Left colon (tissue), 2 donors: ENCODE results near the gene HBE1. TPM values are rescaled to one million over a fixed set of nuclear protein-coding genes. Genes with fewer than 3 reads are reported as not detected.
"Not testable (repeated sequence)": the region's sequence is repeated elsewhere in the genome, so short reads cannot be mapped to it uniquely, and the experiment has no call there.

Experiments
- ATAC-seq: fragments of 200-7000 bp; cut with Tn5 transposase; one replicate; pipeline ENCODE4 v1.9.1; 2020; ENCODE audit warnings: mild to moderate bottlenecking, moderate library complexity
- DNase-seq, 2 donors: peaks; one replicate each; pipeline ENCODE4 v3.0.0-alpha.2; 2020
- intact Hi-C, 2 donors: fragments of 100-400 bp; cut with DNase I in 1 of 2; cut with micrococcal nuclease in 1 of 2; formaldehyde crosslinking; loops; one replicate each; pipeline versions ENCODE4 v1.11.2 to v1.14.0; 2022; cut with DNase I, micrococcal nuclease
- total RNA-seq, 2 donors: library from RNA; stranded (reverse); fragmentation: NEBNext Ultra II Directional; extraction: Animal tissue kit (Norgen Biotek cat#: 25700); gene quantifications; one replicate each; pipeline ENCODE4 v1.2.1, GENCODE V29; 2021
- donor health status: DM: no; HTN: no; CAD: no.
- donor health status: DM: yes; HTN: yes; CAD: no.

Gene HBE1
- total RNA-seq, 2 donors from 2014 or later = not detected

DNA sequence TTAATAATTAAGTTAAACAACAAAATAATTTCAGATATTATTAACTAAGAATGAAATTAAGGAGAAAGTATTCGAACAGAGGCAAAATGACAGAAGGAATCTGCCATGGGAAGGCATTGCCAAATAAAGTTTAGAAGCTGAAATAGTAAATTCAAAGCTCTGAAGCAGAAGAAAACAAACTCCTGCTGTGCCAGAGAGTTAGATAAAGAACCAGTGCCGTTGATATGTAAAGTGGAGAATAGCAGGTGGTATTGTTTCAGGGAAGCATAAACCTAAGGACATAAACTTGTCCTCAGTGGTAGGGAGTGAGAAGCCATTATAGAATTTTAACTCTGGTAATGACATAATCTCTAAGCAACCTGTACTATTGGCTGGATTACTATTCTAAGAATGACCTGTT is 12.4 kb downstream of the HBE1 start:
- ATAC-seq (no peak), DNase-seq (no peak)
- intact Hi-C loops = no loop called here

DNA sequence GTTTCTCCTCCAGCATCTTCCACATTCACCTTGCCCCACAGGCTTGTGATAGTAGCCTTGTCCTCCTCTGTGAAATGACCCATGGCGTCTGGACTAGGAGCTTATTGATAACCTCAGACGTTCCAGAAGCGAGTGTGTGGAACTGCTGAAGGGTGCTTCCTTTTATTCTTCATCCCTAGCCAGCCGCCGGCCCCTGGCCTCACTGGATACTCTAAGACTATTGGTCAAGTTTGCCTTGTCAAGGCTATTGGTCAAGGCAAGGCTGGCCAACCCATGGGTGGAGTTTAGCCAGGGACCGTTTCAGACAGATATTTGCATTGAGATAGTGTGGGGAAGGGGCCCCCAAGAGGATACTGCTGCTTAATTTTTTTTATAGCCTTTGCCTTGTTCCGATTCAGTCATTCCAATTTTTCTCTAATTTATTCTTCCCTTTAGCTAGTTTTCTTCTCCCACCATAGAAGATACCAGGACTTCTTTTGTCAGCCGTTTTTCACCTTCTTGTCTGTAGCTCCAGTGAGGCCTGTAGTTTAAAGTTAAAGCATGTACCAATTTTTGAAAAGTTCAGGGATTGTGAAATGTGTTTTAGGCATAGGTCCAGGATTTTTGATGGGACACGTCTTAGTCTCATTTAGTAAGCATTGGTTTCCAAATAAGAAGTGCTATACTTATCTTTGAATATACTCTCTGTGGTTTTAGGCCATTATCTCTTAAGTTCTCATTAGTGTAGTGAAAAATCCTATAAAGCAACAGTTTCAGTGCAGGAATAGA is 14.9 kb downstream of the HBE1 start, which contains the start of gene HBG2:
TSS of gene HBG2 (minus strand) at position 136 of the 768 bp plus-strand sequence. CDS start at position 83, 53 bp downstream.
- intact Hi-C loops, ATAC-seq, DNase-seq: not testable (repeated sequence)

- ATAC-seq, DNase-seq, intact Hi-C loops: not testable (repeated sequence)
Observed at GRCh38 chr11:5254023-5254422, 15.7 kb downstream of the HBE1 start.

GRCh38 chr11:5253440-5253839 is 16.3 kb downstream of the HBE1 start:
- intact Hi-C loops, DNase-seq, ATAC-seq: not testable (repeated sequence)

DNA sequence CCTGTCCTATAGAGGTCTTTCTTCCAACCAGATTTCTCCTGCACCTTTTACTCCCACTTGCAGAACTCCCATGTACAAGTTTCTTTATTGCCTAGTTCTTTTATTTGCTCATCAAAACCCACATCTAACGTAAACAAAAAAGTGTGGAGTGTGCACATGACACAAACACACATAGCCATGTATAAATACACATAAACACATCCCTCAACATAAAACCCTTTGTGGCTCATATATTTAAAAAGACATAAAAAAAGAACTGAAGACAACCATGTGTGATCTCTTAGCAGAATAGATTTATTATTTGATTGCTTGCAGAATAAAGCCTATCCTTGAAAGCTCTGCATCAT is 16.9 kb downstream of the HBE1 start:
- no peak for DNase-seq
- intact Hi-C loops = no loop called here
- ATAC-seq = no peak

GRCh38 chr11:5252192-5252918 is 17.4 kb downstream of the HBE1 start:
- intact Hi-C loops = no loop called here
- no peak for DNase-seq

DNA sequence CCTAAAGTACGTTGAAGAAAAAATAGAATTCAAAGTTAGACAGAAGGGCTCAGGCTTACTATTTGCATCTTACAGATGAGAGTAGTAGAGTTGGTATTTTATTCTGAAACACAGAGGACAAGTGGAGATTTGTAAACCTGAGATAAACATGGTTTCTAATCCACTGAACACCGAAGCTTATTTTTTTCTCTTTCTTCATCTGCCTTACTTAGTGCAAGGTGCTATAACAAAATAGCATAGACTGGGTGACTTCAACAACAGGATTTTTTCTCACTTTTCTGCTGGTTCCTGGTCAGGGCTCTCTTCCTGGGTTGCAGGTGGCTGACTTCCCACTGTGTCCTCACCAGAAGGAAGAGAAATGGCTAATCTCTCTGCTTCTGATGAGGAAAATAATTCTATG is 18.0 kb downstream of the HBE1 start:
- ATAC-seq = no peak
- intact Hi-C loops = no loop called here

More at GRCh38 chr11:5252192-5252918, 17.4 kb downstream of the HBE1 start:
- ATAC-seq = no peak

GRCh38 chr11:5250543-5251204 is 19.1 kb downstream of the HBE1 start:
- intact Hi-C loops = no loop called here
- ATAC-seq (no peak), DNase-seq (no peak)

More for the DNA sequence above, 18.0 kb downstream of the HBE1 start:
- DNase-seq = no peak

DNA sequence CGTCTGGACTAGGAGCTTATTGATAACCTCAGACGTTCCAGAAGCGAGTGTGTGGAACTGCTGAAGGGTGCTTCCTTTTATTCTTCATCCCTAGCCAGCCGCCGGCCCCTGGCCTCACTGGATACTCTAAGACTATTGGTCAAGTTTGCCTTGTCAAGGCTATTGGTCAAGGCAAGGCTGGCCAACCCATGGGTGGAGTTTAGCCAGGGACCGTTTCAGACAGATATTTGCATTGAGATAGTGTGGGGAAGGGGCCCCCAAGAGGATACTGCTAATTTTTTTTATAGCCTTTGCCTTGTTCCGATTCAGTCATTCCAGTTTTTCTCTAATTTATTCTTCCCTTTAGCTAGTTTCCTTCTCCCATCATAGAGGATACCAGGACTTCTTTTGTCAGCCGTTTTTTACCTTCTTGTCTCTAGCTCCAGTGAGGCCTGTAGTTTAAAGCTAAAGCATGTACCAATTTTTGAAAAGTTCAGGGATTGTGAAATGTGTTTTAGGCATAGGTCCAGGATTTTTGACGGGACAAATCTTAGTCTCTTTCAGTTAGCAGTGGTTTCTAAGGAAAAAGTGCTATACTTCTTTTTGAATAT is 19.8 kb downstream of the HBE1 start, which contains the start of gene HBG1:
TSS of gene HBG1 (minus strand) at position 51 of the 590 bp plus-strand sequence. CDS start 53 bp downstream, outside the sequence.
- DNase-seq, intact Hi-C loops, ATAC-seq: not testable (repeated sequence)

DNA sequence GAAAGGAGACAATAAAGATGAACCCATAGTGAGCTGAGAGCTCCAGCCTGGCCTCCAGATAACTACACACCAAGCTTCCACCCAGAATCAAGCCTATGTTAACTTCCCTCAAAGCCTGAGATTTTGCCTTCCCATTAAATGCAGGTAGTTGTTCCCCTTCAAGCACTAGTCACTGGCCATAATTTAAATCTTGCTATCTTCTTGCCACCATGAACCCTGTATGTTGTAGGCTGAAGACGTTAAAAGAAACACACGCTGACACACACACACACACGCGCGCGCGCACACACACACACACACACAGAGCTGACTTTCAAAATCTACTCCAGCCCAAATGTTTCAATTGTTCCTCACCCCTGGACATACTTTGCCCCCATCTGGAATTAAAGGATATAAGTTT is 21.2 kb downstream of the HBE1 start:
- intact Hi-C loops, ATAC-seq, DNase-seq: not testable (repeated sequence)

DNA sequence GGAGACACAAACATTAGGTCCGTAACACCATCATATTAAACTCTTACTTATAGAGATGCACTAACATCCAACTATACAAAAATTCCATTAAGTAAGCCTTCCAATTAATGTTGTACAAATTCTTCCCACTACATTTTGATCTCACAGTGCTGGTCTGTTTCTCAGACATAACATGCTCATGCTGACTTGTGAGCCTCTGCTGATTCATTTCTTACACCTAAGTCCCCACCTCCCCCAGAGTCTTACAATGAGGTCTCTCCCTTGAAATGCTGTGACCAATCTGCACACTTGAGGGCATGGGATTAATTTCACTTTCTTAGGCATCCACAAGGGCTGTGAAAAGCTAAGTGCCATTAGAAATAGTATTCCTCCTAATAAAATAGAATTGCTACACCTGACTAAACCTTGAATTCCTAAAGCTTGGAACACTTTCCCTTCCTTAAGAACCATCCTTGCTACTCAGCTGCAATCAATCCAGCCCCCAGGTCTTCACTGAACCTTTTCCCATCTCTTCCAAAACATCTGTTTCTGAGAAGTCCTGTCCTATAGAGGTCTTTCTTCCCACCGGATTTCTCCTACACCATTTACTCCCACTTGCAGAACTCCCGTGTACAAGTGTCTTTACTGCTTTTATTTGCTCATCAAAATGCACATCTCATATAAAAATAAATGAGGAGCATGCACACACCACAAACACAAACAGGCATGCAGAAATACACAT is 22.1 kb downstream of the HBE1 start:
- intact Hi-C loops = no loop called here
- no peak for ATAC-seq
- DNase-seq = no peak

- DNase-seq (no peak), ATAC-seq (no peak)
- intact Hi-C loops = no loop called here
Observed at GRCh38 chr11:5246772-5247471, 22.8 kb downstream of the HBE1 start.

- ATAC-seq = no peak
- intact Hi-C loops = no loop called here
- DNase-seq = no peak
Observed at GRCh38 chr11:5245155-5245554, 24.6 kb downstream of the HBE1 start.

GRCh38 chr11:5243816-5244180 is 25.9 kb downstream of the HBE1 start:
- ATAC-seq (no peak), DNase-seq (no peak)
- intact Hi-C loops = no loop called here

DNA sequence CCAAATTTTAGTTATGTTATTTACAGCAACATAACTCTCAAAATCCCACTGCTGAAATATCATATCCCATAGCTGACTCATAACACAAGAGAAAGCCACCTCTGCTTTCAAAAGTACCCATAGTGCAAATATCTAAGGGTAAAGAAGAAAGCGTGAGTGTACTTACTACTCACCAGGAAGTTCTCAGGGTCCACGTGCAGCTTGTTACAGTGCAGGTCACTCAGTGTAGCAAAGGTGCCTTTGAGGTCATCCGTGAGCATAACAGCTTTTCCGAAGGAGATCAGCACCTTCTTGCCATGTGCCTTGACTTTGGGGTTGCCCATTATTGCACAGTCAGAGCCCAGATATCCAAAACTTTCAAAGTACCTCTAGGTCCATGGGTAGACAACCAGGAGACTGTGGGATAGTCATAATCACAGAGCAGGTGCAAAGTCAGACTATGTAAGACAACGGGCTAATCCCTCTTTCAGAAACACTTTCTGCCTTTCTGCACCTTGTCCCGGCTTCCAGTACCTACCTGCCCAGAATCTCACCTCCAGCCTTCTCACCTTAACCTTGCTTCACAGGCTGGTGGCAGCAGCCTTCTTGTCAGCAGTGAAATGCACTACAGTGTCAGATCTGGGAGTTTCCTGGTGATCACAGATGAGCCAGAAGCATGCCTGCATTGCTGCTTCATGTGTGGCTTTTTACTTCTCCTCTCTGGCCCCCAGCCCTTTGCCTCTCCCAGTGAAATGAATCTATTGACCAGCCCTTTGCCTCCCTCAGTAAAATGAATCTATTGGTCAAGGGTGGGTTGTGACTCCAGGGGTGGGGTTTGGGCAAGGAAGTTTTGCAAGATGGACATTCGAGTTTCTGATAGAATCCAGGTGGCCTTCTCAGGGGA is 26.6 kb downstream of the HBE1 start:
- intact Hi-C loops = no loop called here
- no peak for DNase-seq
- ATAC-seq = no peak

DNA sequence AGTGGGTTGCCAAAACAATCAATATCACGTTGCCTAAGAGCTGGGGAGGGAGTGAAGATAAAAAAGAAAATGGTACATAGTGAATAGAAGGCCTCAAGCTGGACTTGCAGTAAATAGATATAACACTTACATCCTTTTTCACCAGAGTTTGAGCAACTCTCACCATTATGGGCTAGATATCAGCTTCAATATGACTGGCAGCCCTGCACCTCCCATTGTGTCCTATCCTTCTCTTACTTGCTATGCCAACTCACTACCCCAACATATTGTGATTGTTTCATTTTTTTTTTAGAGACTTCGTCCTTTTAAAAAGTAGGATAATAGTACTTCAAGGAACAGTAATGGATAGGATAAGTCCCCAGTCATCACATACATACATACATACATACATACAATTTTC is 27.5 kb downstream of the HBE1 start:
- DNase-seq = no peak
- intact Hi-C loops = no loop called here
- no peak for ATAC-seq

DNA sequence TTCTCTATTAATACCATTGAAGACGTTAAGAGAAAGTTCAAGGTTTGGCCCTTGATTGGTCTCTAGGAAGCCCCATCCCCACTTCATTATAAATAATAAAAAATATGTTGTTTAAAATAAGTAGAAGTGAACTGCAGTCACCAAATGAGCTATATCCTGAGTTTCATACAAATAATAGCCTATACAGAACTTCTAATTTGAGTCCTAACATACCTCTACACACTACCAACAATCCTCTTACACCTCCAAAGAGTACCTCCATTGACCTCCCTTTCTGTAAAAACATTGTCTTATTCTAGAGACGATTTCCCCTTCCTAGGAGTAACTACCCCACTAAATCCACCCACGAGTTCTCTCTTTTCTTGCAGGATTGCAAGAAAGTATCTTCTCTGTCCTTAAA is 28.3 kb downstream of the HBE1 start:
- DNase-seq (no peak), ATAC-seq (no peak)
- intact Hi-C loops = no loop called here
